Measurements from ENCODE around the gene WIF1.
A peak's percentile ranks its signal among the peaks of the same experiment; 100 is the strongest.

WIF1 gene

GRCh38 chr12:65155784-65156183, 34.7 kb upstream of the WIF1 start:
- Histone ChIP-seq H2AFZ (ENCODE audit: low read length) (peak overlapping the region; percentile 83; the same call in 1 of the 2 replicates), H3K9ac (ENCODE audit: low read depth, low read length, poor library complexity, severe bottlenecking) (no peak overlapping the region), H3K36me3 (ENCODE audit: insufficient read depth, low read length) (no peaks in the 10 kb centered on the region), H3K9me3 (ENCODE audit: insufficient read depth, low read depth, low read length) (no peaks in the 10 kb centered on the region), H3K4me2 (ENCODE audit: low read depth, low read length, poor library complexity, severe bottlenecking) (peak overlapping the region; percentile 61), H3K27me3 (ENCODE audit: insufficient read depth, low read length, poor library complexity, severe bottlenecking) (no peaks in the 10 kb centered on the region), H3K79me2 (ENCODE audit: insufficient read depth, low read length) (no peaks in the 10 kb centered on the region), H3K4me1 (ENCODE audit: insufficient read depth, low read length, poor library complexity, severe bottlenecking) (peaks cover 28% of the 10 kb centered on the region), H3K4me3 (ENCODE audit: low read length, poor library complexity, severe bottlenecking) (no peak overlapping the region), H3K9me2 (replicated peaks; ENCODE audit: low read depth, low read length) (no peaks in the 10 kb centered on the region), H3F3A (ENCODE audit: low read depth) (no peaks in the 10 kb centered on the region), H4K20me1 (ENCODE audit: insufficient read depth, low read length, poor library complexity, severe bottlenecking) (no peaks in the 10 kb centered on the region)
- TF ChIP-seq EZH2phosphoT487 (IDR thresholded peaks at IDR 0.05; ENCODE audit: borderline replicate concordance) (no peak), CTCF (conservative IDR thresholded peaks at IDR 0.05; ENCODE audit: low read length) (no peak)

- Histone ChIP-seq H2AFZ (ENCODE audit: low read length) (no peak overlapping the region), H3K9ac (ENCODE audit: low read depth, low read length, poor library complexity, severe bottlenecking) (no peak overlapping the region), H3K9me3 (ENCODE audit: insufficient read depth, low read depth, low read length) (no peaks in the 10 kb centered on the region), H3F3A (ENCODE audit: low read depth) (no peaks in the 10 kb centered on the region), H3K4me2 (ENCODE audit: low read depth, low read length, poor library complexity, severe bottlenecking) (no peak overlapping the region), H3K9me2 (replicated peaks; ENCODE audit: low read depth, low read length) (no peaks in the 10 kb centered on the region), H3K4me3 (ENCODE audit: low read length, poor library complexity, severe bottlenecking) (no peak overlapping the region), H3K79me2 (ENCODE audit: insufficient read depth, low read length) (no peaks in the 10 kb centered on the region), H3K27me3 (ENCODE audit: insufficient read depth, low read length, poor library complexity, severe bottlenecking) (no peaks in the 10 kb centered on the region), H4K20me1 (ENCODE audit: insufficient read depth, low read length, poor library complexity, severe bottlenecking) (no peaks in the 10 kb centered on the region), H3K4me1 (ENCODE audit: insufficient read depth, low read length, poor library complexity, severe bottlenecking) (peaks cover 34% of the 10 kb centered on the region), H3K36me3 (ENCODE audit: insufficient read depth, low read length) (no peaks in the 10 kb centered on the region)
- TF ChIP-seq CTCF (conservative IDR thresholded peaks at IDR 0.05; ENCODE audit: low read length) (no peak), EZH2phosphoT487 (IDR thresholded peaks at IDR 0.05; ENCODE audit: borderline replicate concordance) (no peak)
Measured at GRCh38 chr12:65152596-65152995, 31.5 kb upstream of the WIF1 start.

GRCh38 chr12:65152012-65152411, 30.9 kb upstream of the WIF1 start:
- no peaks in the 10 kb centered on the region for H3K79me2 ChIP-seq (ENCODE audit: insufficient read depth, low read length)
- peaks cover 33% of the 10 kb centered on the region for H3K4me1 ChIP-seq (ENCODE audit: insufficient read depth, low read length, poor library complexity, severe bottlenecking)
- no peak overlapping the region for H3K9ac ChIP-seq (ENCODE audit: low read depth, low read length, poor library complexity, severe bottlenecking)
- H3K36me3 ChIP-seq (ENCODE audit: insufficient read depth, low read length) = no peaks in the 10 kb centered on the region
- H3K9me3 ChIP-seq (ENCODE audit: insufficient read depth, low read depth, low read length) = no peaks in the 10 kb centered on the region
- no peaks in the 10 kb centered on the region for H3K9me2 ChIP-seq (replicated peaks; ENCODE audit: low read depth, low read length)
- no peaks in the 10 kb centered on the region for H4K20me1 ChIP-seq (ENCODE audit: insufficient read depth, low read length, poor library complexity, severe bottlenecking)
- H3F3A ChIP-seq (ENCODE audit: low read depth) = no peaks in the 10 kb centered on the region
- no peak overlapping the region for H2AFZ ChIP-seq (ENCODE audit: low read length)
- H3K4me3 ChIP-seq (ENCODE audit: low read length, poor library complexity, severe bottlenecking) = no peak overlapping the region
- TF ChIP-seq EZH2phosphoT487 (IDR thresholded peaks at IDR 0.05; ENCODE audit: borderline replicate concordance) (no peak), CTCF (conservative IDR thresholded peaks at IDR 0.05; ENCODE audit: low read length) (no peak)
- no peaks in the 10 kb centered on the region for H3K27me3 ChIP-seq (ENCODE audit: insufficient read depth, low read length, poor library complexity, severe bottlenecking)
- no peak overlapping the region for H3K4me2 ChIP-seq (ENCODE audit: low read depth, low read length, poor library complexity, severe bottlenecking)
